Measurements from ENCODE around the gene OR12D2. TPM values are rescaled to one million over a fixed set of nuclear protein-coding genes. Genes with fewer than 3 reads are reported as not detected.
A peak's percentile ranks its signal among the peaks of the same experiment; 100 is the strongest.
"Not testable (repeated sequence)": the region's sequence is repeated elsewhere in the genome, so short reads cannot be mapped to it uniquely, and the experiment has no call there.

The OR12D2 gene
- total RNA-seq, 1 donor from 2014 or later, result not detected

DNA sequence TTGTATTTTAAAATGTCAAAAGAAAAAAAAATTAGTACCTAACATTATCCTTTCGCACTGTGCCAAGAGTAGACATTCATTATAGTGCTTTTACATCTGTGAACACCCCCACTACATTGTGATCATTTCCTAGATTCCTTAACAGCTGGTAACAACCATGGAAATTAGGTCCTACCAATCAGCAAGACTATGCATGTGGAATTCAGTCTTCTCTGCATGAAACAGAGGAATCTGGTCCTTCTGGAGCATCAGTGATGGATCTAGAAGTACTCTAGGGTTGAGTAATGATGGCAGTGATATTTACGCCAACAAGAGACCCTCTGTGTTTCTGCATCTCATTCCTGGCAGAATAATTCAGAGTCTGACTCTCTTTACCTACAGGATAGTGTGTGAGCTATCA, 28.7 kb downstream of the OR12D2 start:
- no peak for FAIRE-seq
- H3K27me3 ChIP-seq (ENCODE audit: control insufficient read depth, insufficient read depth, low read length), result no peaks in the 10 kb centered on the region
- TF ChIP-seq, protein P1, sequence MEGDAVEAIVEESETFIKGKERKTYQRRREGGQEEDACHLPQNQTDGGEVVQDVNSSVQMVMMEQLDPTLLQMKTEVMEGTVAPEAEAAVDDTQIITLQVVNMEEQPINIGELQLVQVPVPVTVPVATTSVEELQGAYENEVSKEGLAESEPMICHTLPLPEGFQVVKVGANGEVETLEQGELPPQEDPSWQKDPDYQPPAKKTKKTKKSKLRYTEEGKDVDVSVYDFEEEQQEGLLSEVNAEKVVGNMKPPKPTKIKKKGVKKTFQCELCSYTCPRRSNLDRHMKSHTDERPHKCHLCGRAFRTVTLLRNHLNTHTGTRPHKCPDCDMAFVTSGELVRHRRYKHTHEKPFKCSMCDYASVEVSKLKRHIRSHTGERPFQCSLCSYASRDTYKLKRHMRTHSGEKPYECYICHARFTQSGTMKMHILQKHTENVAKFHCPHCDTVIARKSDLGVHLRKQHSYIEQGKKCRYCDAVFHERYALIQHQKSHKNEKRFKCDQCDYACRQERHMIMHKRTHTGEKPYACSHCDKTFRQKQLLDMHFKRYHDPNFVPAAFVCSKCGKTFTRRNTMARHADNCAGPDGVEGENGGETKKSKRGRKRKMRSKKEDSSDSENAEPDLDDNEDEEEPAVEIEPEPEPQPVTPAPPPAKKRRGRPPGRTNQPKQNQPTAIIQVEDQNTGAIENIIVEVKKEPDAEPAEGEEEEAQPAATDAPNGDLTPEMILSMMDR (IDR thresholded peaks at IDR 0.05; ENCODE audit: insufficient read depth, low read length, severe bottlenecking), result no peak
- no peak overlapping the region for H3K4me3 ChIP-seq (ENCODE audit: low read depth, low read length)
- no peak for DNase-seq (ENCODE audit: low read depth)
- H3K36me3 ChIP-seq (ENCODE audit: control insufficient read depth, insufficient read depth, low read length), result no peaks in the 10 kb centered on the region

DNA sequence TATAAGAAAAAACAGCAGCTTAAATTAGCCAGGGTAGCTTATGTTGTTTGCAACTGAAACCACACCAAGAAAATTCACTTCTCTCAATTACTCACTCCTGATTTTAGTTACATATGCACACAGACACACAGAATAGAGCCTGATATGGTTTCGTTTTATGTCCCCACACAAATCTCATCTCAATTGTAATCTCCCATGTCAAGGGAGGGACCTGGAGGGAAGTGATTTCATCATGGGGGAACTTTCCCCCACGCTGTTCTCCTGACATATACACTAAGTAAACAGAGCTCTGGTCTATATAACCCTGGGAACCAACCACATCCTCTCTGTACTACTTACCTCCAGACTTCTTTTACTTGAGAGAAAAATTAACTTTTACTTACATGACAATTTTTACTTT, 29.1 kb downstream of the OR12D2 start:
- TF ChIP-seq, protein P1 (IDR thresholded peaks at IDR 0.05; ENCODE audit: insufficient read depth, low read length, severe bottlenecking), result no peak
- no peaks in the 10 kb centered on the region for H3K27me3 ChIP-seq (ENCODE audit: control insufficient read depth, insufficient read depth, low read length)
- H3K36me3 ChIP-seq (ENCODE audit: control insufficient read depth, insufficient read depth, low read length), result no peaks in the 10 kb centered on the region
- DNase-seq (ENCODE audit: low read depth) (peak; percentile 37), FAIRE-seq (no peak)
- H3K4me3 ChIP-seq (ENCODE audit: low read depth, low read length), result no peak overlapping the region

DNA sequence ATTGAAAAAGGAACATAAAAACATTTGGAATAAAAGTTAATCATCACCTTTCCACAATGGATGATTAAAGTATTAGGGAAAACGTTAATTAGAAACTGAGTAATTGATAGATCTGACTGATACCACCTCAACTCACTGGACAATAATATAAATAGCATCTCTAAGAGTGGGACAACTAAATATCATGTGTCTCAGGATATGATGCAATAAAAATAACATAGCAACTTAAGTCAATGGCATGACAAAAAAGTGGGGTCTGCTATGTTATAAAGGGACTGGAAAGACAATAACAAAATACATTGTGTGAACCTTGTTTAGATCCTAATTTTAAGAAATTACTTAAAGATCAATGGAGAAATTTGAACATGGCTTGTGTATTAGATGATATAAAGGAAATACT, 29.6 kb downstream of the OR12D2 start:
- Histone ChIP-seq H3K36me3 (ENCODE audit: control insufficient read depth, insufficient read depth, low read length) (no peaks in the 10 kb centered on the region), H3K4me3 (ENCODE audit: low read depth, low read length) (no peak overlapping the region), H3K27me3 (ENCODE audit: control insufficient read depth, insufficient read depth, low read length) (no peaks in the 10 kb centered on the region)
- DNase-seq (ENCODE audit: low read depth) (no peak), FAIRE-seq (no peak)
- TF ChIP-seq, protein P1 (IDR thresholded peaks at IDR 0.05; ENCODE audit: insufficient read depth, low read length, severe bottlenecking), result no peak

DNA sequence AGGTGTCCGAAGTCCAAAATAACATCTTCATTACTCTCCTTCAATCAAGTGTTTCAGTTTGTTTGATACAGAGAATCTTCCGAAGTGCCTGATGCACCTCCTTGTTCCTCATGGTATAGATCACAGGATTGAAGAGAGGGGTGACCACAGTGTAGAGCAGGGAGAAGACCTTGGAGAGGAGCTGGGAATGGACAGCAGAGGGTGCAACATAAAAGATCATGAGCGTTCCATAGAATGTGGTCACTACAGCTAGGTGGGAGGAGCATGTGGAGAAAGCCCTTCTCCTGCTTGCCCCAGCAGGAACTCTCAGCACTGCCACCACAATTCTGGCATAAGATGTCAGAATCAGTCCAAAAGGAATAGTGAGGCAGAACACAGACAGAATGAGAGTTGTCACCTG, 31.2 kb downstream of the OR12D2 start:
- FAIRE-seq (no peak), DNase-seq (ENCODE audit: low read depth) (no peak)
- TF ChIP-seq, protein P1 (IDR thresholded peaks at IDR 0.05; ENCODE audit: insufficient read depth, low read length, severe bottlenecking), result no peak
- Histone ChIP-seq H3K27me3 (ENCODE audit: control insufficient read depth, insufficient read depth, low read length) (no peaks in the 10 kb centered on the region), H3K4me3 (ENCODE audit: low read depth, low read length) (no peak overlapping the region), H3K36me3 (ENCODE audit: control insufficient read depth, insufficient read depth, low read length) (no peaks in the 10 kb centered on the region)

DNA sequence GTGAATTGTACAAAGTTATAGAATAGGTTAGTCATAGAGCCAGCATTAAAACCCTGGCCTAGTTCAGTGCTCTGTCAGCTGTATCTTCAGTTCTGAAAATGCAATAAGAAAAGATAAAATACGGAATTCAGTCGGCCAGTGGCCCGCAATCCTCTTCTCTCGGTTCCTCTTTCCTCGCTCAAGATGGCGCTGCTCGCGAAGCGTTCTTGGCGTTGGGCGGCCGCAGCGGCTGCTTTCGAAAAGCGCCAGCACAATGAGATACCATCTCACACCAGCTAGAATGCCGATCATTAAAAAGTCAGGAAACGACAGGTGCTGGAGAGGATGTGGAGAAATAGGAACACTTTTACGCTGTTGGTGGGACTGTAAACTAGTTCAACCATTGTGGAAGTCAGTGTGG, 41.3 kb downstream of the OR12D2 start:
- not testable (repeated sequence) for DNase-seq (ENCODE audit: low read depth); H3K27me3 ChIP-seq (ENCODE audit: control insufficient read depth, insufficient read depth, low read length); H3K4me3 ChIP-seq (ENCODE audit: low read depth, low read length); FAIRE-seq; H3K36me3 ChIP-seq (ENCODE audit: control insufficient read depth, insufficient read depth, low read length)

GRCh38 chr6:29439006-29439405, 43.6 kb downstream of the OR12D2 start, which contains the start of gene OR10C1:
Gene OR10C1, plus strand, starts transcription at chr6:29439306. Its CDS starts 710 bp downstream, at chr6:29440016.
- no peak for FAIRE-seq
- Histone ChIP-seq H3K36me3 (ENCODE audit: control insufficient read depth, insufficient read depth, low read length) (no peaks in the 10 kb centered on the region), H3K4me3 (ENCODE audit: low read depth, low read length) (no peak within 1 kb of the TSS), H3K27me3 (ENCODE audit: control insufficient read depth, insufficient read depth, low read length) (no peaks in the 10 kb centered on the region)
- DNase-seq (ENCODE audit: low read depth), result no peak
- TF ChIP-seq, protein P1 (IDR thresholded peaks at IDR 0.05; ENCODE audit: insufficient read depth, low read length, severe bottlenecking), result no peak

Data from bronchial epithelial cell (primary cell).